GM12872 (cell line): ENCODE data around the gene SGSM2.

ENCODE experiments used
- TF ChIP-seq, protein P1 (sequence below): IDR thresholded peaks from 3 replicates; pipeline ENCODE4 v1.5.1; 2011; ENCODE audit warnings: low read depth, mild to moderate bottlenecking, low read length, moderate library complexity; ENCODE audit not compliant: insufficient read depth

The SGSM2 gene

DNA sequence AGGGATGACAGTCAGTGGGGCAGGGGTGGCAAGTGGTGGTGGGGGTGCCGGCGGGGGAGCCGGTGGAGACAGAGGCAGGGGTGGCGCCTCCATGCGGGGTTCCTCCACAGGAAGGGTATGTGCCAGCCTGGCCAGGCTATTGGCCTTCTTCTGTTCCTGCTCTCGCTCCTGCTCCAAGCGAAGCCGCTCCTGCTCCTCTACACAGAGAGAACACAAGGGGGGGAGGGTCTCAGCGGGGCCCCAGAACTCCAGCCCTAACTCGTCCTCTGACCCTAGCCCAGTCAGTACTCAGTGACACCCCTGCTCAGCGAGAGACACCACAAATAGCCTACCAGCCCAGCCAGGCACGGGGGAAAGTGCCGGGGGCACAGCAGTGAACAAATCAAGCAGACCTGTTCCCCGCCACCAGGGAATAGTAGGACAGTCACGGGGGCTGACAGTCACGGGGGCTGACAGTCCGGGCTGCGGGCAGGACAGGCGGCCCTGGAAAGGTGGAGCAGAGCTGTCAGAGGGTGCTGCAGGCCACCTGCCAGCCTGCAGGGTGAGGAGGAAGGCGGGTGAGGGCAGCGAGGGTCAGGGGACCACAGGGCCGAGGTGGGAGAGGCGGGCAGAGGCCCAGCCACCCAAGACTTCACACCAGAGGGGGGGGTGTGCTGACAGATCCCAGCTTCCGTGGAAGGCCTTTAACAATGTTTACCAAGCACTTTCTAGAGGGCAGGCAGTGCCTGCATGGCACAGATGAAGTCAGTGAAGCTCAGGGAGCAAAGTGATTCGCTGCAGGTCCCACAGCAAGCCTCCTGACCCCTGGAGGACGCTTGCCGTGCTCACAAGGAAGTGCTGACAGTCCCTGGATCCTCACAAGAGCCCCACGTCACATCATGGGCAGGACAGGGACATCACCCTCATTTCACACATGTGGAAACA, 58.2 kb downstream of the SGSM2 start:
- TF ChIP-seq, protein P1, sequence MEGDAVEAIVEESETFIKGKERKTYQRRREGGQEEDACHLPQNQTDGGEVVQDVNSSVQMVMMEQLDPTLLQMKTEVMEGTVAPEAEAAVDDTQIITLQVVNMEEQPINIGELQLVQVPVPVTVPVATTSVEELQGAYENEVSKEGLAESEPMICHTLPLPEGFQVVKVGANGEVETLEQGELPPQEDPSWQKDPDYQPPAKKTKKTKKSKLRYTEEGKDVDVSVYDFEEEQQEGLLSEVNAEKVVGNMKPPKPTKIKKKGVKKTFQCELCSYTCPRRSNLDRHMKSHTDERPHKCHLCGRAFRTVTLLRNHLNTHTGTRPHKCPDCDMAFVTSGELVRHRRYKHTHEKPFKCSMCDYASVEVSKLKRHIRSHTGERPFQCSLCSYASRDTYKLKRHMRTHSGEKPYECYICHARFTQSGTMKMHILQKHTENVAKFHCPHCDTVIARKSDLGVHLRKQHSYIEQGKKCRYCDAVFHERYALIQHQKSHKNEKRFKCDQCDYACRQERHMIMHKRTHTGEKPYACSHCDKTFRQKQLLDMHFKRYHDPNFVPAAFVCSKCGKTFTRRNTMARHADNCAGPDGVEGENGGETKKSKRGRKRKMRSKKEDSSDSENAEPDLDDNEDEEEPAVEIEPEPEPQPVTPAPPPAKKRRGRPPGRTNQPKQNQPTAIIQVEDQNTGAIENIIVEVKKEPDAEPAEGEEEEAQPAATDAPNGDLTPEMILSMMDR = peak; percentile 8; the same call in 1 of the 3 replicates

DNA sequence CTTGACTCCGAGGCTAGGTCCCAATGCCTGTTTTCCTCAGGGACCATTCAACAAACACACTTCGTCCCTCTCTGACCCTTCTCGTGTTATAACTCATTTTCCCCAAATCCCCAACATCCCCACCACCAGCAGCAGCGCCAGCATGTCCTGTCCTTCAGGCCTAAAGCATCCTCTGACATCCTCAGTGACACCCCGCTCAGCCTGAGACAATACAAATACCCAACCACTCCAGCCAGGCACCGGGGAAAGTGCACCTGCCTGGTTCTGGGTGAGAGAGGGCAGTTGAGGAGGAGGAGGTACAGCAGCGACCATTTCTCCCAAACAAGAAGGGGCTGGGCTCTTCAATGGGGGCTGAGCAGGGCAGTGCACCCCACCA, 58.9 kb downstream of the SGSM2 start:
- TF ChIP-seq, protein P1 = no peak

- TF ChIP-seq, protein P1 = no peak
Observed at GRCh38 chr17:2396568-2397246, 59.4 kb downstream of the SGSM2 start.

DNA sequence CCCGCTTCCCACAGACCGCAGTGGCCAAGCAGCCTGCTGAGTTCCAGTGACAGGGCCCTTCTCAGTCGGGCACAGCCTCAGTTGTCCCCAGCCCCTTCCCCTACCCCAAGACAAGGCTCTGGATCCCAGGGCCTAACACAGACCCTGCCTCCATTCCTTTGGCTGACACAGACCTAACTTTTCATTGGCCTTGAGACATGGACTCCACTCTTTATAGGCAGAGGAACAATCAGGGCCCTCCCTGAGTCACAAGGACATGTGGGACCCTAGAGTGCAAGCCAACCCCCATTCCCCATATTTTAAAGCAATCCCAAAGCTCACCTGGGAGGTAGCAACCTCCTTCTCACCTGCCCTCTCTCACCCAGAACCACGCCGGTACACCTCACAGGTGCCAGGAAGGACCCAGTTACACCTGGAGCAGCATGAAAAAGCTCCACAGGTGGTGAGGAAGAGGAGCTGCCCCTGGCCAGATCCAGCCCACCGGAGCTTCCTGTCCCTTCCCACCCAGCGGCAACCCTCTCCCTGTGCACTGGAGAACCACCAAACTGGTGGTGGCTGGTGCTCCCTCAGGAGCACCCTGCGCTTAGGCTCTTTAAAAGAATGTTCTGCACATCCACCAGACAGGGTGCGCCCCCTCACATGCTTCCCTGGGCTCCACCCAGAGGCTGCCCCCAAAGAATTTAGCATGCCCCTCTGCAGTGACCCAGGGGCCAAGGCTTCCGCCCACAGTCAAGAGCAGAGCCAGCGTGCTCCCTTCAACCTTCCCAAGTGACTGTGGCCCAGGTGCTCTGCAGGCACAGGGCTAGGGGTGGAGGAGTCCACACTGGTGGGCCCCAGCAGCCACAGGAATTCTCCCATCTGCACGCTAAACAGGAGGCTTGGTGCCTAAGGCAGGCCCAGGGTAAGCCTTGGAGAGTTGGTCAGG, 60.2 kb downstream of the SGSM2 start:
- TF ChIP-seq, protein P1 = no peak

GRCh38 chr17:2398182-2398581, 60.9 kb downstream of the SGSM2 start:
- TF ChIP-seq, protein P1 = no peak

GRCh38 chr17:2398655-2399571, 61.6 kb downstream of the SGSM2 start:
- TF ChIP-seq, protein P1 = no peak
